AG09319 (cell line): Measurements from ENCODE around the gene RPL38.

Experiments
- DNase-seq: peaks from one replicate; pipeline ENCODE4 v3.0.0-alpha.2; 2010; ENCODE audit warnings: low read depth; ENCODE audit errors: extremely low read depth
- CTCF ChIP-seq: IDR thresholded peaks from 2 replicates; pipeline ENCODE4 v1.5.1; 2011; ENCODE audit warnings: low read depth, mild to moderate bottlenecking, inconsistent platforms, low read length, moderate library complexity

Gene RPL38

GRCh38 chr17:74252211-74252610, 48.7 kb downstream of the RPL38 start:
- no peak for TF ChIP-seq CTCF
- DNase-seq, result no peak

GRCh38 chr17:74253036-74253435, 49.6 kb downstream of the RPL38 start:
- no peak for DNase-seq
- TF ChIP-seq CTCF, result no peak

- TF ChIP-seq CTCF, result no peak
- DNase-seq, result no peak
These were observed 53.8 kb downstream of the RPL38 start for GRCh38 chr17:74257311-74257710.

- DNase-seq, result no peak
- TF ChIP-seq CTCF, result no peak
These were observed 56.4 kb downstream of the RPL38 start for GRCh38 chr17:74259667-74260524.
